Stimulated activated CD8-positive, alpha-beta memory T cell treated with anti-CD3 and anti-CD28 coated beads, Interleukin-7, amount 100 ng/mL, for 24 hours (primary cell): Measurements from ENCODE around the gene GPC6.

ENCODE experiments used
- DNase-seq: peaks from one replicate; pipeline ENCODE4 v3.0.0-alpha.2; 2020; ENCODE audit warnings: low read depth

Gene GPC6

DNA sequence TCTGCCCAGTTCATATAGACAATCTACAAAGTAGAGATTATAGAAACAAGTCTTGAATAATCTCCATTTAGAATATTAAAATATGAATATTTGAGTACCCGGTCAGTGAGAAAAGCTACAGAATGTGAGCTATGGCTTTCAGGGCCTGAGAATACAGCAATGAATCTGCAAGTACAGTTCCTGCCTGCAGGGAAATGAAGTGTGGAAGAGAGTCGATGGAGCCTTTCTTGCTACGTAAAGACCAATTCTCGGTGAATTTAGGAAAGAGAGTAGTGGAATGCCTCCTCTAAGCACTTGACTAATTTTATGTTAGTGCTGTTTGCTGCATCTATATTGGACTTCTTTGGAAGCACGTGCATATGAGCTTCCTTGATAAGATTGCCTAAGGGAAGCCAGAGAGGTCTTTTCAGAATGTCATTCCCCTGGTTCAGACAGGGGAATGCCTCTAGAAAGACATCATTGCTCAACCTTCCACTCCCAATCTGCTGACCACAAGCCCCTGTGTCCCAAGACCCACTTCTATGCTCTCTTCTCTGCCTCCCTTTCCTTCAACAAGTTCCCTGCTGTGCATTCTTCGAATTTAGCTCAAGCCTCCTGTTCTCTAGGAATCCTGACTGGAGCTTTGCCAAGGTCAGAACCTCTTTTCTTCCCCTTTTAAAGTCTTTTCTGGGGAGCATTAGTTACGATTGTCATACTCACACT is 41.9 kb downstream of the GPC6 start:
- DNase-seq, result no peak

DNA sequence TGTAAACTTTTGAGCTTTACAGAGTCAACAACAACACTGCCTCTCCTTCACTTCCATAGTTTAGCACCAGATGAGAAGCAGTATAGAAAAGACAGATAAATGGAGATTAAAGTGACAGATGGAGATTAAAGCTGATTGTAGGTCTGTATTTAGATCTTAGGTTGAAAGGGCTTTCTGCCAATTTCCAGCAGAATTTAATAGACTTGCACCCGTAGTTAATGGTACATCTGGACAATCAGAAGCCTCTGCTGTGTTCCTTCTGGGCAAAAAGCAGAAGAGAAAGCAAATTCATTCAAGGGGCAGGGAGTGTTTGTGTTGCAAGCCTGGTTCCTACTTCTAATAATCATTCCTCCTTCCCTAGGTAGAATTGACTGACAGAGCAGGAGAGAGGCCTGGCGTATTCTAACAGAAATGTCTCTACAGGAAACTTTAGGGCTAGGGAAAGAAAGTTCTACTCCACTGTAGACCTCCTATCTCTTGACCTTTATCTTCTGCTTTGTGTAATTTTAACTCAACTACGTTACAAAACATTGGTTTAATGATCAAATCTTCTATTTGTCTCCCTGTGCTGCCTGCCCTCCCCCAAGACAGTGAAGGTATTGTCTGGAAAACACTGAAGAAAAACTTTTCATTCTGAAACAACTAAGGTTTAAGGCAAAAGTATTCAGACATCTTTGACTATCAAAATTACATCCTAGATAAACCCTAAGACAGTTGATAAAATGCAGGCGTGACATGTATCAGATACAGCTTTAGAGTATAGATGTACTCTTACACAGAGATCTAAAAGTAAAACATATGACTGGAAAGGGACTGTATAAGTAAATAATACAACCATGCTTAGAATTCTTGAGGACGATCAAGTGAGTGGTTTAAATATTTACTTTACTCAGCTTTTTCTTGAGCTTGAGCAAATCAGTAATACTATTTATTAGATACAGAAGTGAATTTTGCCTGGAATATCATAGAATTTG is 44.4 kb downstream of the GPC6 start:
- DNase-seq, result no peak

DNA sequence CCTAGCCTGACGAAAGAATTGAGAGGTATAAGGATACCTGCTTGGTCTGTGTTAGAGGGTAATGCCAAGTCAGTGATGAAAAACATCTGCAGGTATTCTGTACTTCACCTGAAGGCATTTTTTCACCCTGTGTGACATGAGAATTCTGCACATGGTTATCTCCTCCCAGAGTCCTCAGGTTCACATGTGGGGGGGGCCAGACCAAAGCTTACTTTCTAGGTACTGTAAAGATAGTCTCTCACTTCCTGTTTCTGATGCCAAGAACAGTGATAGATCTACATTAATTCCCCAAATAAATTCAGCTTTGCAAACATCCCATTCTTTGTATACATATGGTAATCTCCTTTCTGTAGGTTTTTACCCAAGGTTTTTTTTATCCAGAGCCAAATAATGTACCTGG is 53.4 kb downstream of the GPC6 start:
- no peak for DNase-seq

- DNase-seq, result no peak
Measured at GRCh38 chr13:93280688-93281087, 54.1 kb downstream of the GPC6 start.

DNA sequence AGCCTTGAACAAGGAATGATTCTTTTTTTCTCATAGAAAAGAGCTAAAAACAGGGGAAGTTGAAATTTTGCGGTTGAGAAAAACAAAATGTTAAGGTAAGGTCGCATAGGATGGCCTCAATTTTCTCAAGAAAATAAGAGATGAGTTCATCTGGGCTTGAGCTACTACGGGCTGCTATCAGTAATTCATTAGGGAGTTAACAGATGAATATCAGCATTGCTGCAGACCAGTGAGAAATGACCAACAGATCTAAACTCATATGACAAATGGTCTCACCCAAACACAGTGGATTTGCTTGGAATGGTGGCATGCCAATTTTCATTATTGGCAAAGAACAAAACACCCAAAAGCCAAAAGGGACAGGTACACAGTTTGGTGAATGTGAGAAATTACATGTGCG is 56.6 kb downstream of the GPC6 start:
- DNase-seq, result no peak

- DNase-seq, result no peak
Measured at GRCh38 chr13:93284064-93284463, 57.5 kb downstream of the GPC6 start.

DNA sequence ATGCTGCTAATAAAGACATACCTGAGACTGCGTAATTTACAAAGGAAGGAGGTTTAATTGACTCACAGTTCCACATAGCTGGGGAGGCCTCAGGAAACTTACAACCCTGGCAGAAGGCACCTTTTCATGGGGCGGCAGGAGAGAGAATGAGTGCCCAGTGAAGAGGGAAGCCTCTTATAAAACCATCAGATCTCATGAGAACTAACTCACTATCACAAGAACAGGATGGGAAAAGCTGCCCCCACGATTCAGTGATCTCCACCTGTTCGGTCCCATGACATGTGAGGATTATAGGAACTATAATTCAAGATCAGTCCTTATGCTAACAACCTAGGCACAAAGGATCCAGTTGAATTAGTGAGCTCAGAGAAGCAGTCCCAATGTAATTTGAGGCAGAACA is 59.4 kb downstream of the GPC6 start:
- no peak for DNase-seq

- no peak for DNase-seq
Measured at GRCh38 chr13:93289053-93289452, 62.4 kb downstream of the GPC6 start.

- DNase-seq, result no peak
Measured at GRCh38 chr13:93289842-93290241, 63.2 kb downstream of the GPC6 start.

GRCh38 chr13:93290503-93290902 is 63.9 kb downstream of the GPC6 start:
- DNase-seq, result no peak

- no peak for DNase-seq
Measured at GRCh38 chr13:93292366-93292765, 65.8 kb downstream of the GPC6 start.

DNA sequence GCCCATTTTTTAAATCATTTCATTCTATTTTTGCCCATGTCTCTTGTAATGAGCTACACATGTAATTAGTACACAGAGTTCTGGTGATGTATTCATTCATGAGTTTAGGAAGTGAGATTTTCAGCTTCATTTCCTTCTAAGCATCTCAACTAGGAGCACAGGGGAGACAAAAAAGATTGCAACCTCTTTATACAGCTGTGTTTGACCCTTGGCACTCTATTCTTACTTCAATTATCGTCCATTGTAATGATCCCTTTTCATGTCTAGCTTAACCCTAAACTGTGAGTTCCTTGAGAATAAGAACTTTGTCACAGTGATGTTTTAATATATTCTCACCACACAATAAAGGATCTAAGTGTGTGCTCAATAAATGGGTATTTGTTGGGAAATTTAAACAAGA is 67.1 kb downstream of the GPC6 start:
- DNase-seq, result no peak

DNA sequence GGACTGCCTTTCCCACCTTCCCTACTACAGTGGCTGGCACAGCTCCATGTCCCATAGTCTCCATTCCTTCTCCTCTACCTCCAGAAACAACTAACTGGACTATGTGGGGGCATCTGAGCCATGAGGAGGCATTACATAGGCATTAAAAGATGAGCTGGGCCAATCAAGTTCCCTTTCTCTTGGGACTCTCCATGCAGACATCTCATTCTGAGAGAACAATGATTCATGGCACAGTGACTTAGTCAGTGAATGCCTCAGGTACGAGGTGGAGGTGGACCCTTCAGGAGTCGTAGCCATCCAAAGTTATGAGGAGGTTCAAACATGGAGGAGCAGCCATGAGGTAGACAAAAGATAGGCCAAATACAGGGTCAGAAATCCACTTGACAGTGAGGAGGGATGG is 70.0 kb downstream of the GPC6 start:
- DNase-seq, result no peak

GRCh38 chr13:93298713-93299112 is 72.1 kb downstream of the GPC6 start:
- DNase-seq, result no peak

DNA sequence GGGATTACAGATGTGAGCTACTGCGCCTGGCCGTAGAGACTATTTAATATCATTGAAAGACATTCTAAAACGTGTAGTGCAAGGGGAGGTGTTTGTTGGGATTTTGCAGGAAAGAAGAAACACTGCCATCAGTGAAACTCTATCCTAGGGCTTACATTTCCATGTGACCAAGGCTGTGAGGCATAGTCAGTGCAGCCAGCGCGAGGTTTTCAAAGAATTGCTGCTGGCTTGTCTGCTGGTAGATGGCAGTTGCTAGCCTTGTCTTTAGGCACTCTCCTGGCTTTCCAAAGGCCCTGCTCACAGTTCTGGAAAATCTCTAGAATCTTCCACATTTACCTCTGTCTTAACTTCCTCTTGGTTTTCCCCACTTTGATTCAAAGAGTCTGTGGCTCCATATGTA is 77.5 kb downstream of the GPC6 start:
- DNase-seq, result no peak

GRCh38 chr13:93304868-93305613 is 78.4 kb downstream of the GPC6 start:
- DNase-seq, result no peak

DNA sequence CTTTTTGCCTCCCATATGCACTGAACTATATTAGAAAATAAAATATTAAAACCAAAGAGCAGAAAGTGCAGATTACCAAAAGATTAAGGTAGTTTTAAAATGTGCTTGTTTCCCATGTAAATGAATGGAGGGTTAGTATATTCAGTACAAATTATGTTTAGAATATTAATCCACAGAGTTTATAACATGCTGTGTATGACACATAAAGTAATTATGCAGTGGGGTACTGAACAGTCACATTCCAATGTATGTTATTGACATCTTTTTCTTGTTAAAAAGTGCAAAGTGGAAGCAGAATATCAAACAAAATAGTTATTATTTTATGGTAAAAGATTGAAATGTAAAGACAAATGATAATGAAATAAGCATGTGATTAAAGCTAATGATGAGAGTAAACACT is 79.3 kb downstream of the GPC6 start:
- no peak for DNase-seq

DNA sequence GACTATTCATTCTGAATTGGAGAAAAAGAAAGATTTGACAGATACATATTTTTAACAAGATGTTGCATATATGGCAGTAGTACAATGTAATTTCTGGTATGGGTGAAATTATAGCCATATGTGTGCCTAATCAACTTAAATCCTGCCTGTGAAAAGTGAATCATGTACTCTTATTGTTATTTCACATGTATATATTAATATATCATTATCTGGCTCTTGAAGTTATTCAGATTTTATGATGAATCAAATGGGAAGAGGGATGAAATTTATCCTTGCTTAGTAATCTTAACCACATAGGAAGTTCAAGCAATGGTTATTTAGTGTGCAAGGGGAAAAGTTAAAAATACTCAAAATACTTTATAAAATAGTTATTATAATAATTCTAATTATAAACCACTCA is 80.5 kb downstream of the GPC6 start:
- no peak for DNase-seq

DNA sequence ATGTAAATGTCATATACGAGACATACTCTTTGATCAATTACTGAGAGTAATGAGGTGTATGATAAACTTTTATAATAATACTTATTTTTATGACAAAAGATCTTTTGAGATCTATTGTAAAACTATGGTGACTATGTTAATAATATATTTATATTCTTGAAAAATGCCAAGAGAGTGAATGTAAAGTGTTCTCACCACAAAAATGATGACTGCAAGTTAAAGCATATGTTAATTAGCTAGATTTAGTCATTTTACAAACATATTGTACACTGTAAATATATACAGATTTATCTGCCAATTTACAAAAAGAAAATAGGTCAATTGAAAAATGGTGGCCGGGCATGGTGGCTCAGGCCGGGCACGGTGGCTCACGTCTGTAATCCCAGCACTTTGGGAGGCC is 81.0 kb downstream of the GPC6 start:
- no peak for DNase-seq

DNA sequence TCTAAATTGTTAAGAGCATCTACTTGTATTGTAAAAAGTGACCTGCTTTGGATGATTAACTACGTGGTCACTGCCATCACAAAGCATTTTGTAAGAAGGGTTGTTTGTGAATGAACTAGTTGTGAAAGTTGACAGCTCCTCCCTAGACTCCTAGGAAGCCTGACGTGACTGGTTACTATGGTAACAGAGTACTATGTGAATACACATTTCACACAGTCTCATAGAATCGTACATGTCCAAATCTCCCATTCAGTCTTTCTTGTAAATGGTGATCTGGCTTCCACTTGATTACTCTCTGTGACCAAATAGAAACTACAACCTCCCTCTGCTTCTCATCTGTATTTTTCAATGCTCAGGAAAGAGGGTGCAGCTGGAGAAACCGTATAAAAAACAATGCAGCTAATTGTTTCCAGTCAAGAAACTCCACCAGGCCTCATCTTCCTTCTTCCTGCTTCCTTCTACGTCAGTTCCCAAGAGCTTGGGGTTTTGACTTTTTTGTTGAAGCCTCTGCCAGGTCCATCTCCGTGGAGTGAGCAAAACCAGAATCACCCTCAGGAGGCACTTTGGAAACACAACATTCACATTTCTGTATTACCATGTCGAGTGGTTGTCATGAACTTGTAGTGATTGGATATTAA is 83.4 kb downstream of the GPC6 start:
- DNase-seq, result no peak

GRCh38 chr13:93316841-93317240 is 90.2 kb downstream of the GPC6 start:
- no peak for DNase-seq

DNA sequence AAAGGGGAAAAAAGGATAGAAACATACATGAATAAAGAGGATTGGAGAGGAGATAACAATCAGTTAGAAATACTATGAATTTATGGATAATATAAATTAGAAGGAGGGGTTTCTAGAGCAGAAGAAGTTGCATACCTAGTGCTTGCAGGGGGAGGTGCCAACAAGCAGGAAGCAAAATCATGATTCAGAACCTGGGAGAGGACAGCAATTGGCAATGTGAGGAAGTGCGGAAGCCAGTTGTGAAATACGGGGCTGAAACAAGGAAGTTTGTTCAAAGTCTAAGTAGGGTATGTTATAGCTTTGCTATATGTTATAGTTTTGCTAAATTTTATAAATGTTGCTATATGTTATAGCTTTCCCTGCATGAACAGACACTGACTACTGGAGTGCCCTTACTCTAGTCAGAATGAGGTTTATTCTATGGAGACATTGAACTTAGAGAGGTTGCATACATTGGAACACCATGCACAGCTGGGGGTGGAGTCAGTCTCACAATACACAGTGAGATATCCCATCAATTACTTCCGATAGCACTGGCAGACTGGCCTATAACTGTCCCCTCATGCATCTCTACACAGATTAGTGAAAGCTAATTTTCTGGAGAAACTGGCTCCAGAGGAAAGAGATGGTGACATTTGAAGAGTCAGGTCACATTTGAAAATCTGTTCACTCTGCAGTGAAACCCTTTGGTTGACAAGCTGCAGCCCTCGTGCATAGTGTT is 92.1 kb downstream of the GPC6 start:
- no peak for DNase-seq
